ENCODE data around the gene CNKSR3. TPM values are rescaled to one million over a fixed set of nuclear protein-coding genes. Genes with fewer than 3 reads are reported as not detected.

Gene CNKSR3
- total RNA-seq, 1 experiment from 2014 or later = 5.6 TPM

- H4K8ac ChIP-seq (replicated peaks; ENCODE audit: insufficient read length, low read depth, low read length) = no peak overlapping the region
- no peak overlapping the region for H2AFZ ChIP-seq (ENCODE audit: low read length)
- no peaks in the 10 kb centered on the region for H3K79me1 ChIP-seq (ENCODE audit: insufficient read depth, low read depth, low read length, poor library complexity, severe bottlenecking)
- no peak overlapping the region for H3K4me2 ChIP-seq (ENCODE audit: insufficient read depth, insufficient read length, low read length)
- H2BK20ac ChIP-seq (ENCODE audit: low read depth, low read length, poor library complexity, severe bottlenecking) = no peak overlapping the region
- no peak overlapping the region for H4K91ac ChIP-seq (ENCODE audit: insufficient read length, low read depth, low read length)
- no peaks in the 10 kb centered on the region for H3K9me3 ChIP-seq (ENCODE audit: control insufficient read depth, low read depth, low read length)
- H2BK120ac ChIP-seq (ENCODE audit: low read depth, low read length, poor library complexity, severe bottlenecking) = no peak overlapping the region
- H4K5ac ChIP-seq (ENCODE audit: insufficient read length, low read depth, low read length) = no peak overlapping the region
- no peak overlapping the region for H2BK12ac ChIP-seq (ENCODE audit: insufficient read length, low read depth, low read length)
- no peaks in the 10 kb centered on the region for H3K4me1 ChIP-seq (ENCODE audit: insufficient read depth, low read length)
- no peaks in the 10 kb centered on the region for H3K36me3 Mint-ChIP-seq (ENCODE audit: insufficient read depth in 1 of 3, low read depth in 3 of 3)
- H4K20me1 ChIP-seq (ENCODE audit: control insufficient read depth, insufficient read depth, insufficient read length) = no peaks in the 10 kb centered on the region
- H3T11ph ChIP-seq (ENCODE audit: low read length) = no peak overlapping the region
- H3K23me2 ChIP-seq (ENCODE audit: insufficient read length, low read depth, low read length, poor library complexity, severe bottlenecking) = no peaks in the 10 kb centered on the region
- no peak for DNase-seq
- H3K9ac ChIP-seq (ENCODE audit: extremely low read depth, insufficient read length, low read length) = no peak overlapping the region
- no peak overlapping the region for H3K56ac ChIP-seq (ENCODE audit: insufficient read length, low read depth, low read length)
- WGBS (ENCODE audit: extremely low coverage, insufficient read length, low lambda C conversion rate) = no CpG with 5 or more reads among the region's 5 CpGs
- H3K4me3 Mint-ChIP-seq = no peak overlapping the region; a peak in 1 of 5 replicates
- no peaks in the 10 kb centered on the region; the same call in 1 of the 2 replicates for H3K27me3 Mint-ChIP-seq (ENCODE audit: low read depth)
- no peak overlapping the region for H3K23ac ChIP-seq (ENCODE audit: insufficient read length, low read depth, low read length)
- H3K27ac ChIP-seq (ENCODE audit: insufficient read length, low read depth, low read length) = no peak overlapping the region
- no peak overlapping the region for H3K4ac ChIP-seq (ENCODE audit: low read depth, low read length)
- no peak overlapping the region for H2BK15ac ChIP-seq (ENCODE audit: low read depth, low read length)
- no peak overlapping the region for H3K14ac ChIP-seq (ENCODE audit: insufficient read depth, low read length)
- H3K79me2 ChIP-seq (ENCODE audit: insufficient read depth, low read length) = no peaks in the 10 kb centered on the region
- no peak for TF ChIP-seq CTCF (conservative IDR thresholded peaks at IDR 0.05)
- no peaks in the 10 kb centered on the region for H3K4me1 Mint-ChIP-seq
- no peak overlapping the region for H2BK5ac ChIP-seq (ENCODE audit: insufficient read length, low read length)
- H3K27ac Mint-ChIP-seq = no peak overlapping the region
- no peaks in the 10 kb centered on the region; a peak in 2 of 5 replicates for H3K9me3 Mint-ChIP-seq
- no peak overlapping the region for H2AK5ac ChIP-seq (ENCODE audit: insufficient read length, low read length)
- no peak overlapping the region for H3K18ac ChIP-seq (ENCODE audit: insufficient read length, low read depth, low read length)
- no peaks in the 10 kb centered on the region for H3K27me3 ChIP-seq (ENCODE audit: insufficient read depth, low read length)
Observed at GRCh38 chr6:154558984-154559383, 48.5 kb upstream of the CNKSR3 start.

Measured in H9 (cell line).